H1 (cell line): ENCODE data around the gene PDIA5. TPM values are rescaled to one million over a fixed set of nuclear protein-coding genes. Genes with fewer than 3 reads are reported as not detected.

Source experiments
- CTCF ChIA-PET: fragments of 300-600 bp; sonication (Branson Sonifier 250); formaldehyde crosslinking; loops from one replicate; lab custom pipeline; 2021; ENCODE audit not compliant: partially characterized antibody; lab: Charles Lee
- POLR2A ChIA-PET: fragments of 300-600 bp; sonication (Branson Sonifier 250); formaldehyde crosslinking; loops from one replicate; lab custom pipeline; 2021; ENCODE audit warnings: inconsistent platforms; ENCODE audit not compliant: partially characterized antibody; lab: Charles Lee
- DNase-seq, 2 experiments: peaks; one replicate each; pipeline versions ENCODE4 v3.0.0 to v3.0.0-alpha.2; 2010 to 2022; ENCODE audit warnings: low spot score in 2 of 2, low read depth in 1 of 2, mixed read lengths in 1 of 2
- FAIRE-seq: peaks from 2 replicates; lab custom pipeline; 2011; peaks lifted over from hg19 to GRCh38; lab: Jason Lieb, UNC
- H2AFZ ChIP-seq: 2 replicates; pipeline ENCODE4 v1.8.1; 2012; ENCODE audit warnings: low read length, inconsistent platforms
- H2AK5ac ChIP-seq: 2 replicates; pipeline ENCODE4 v1.6.1; 2013; ENCODE audit warnings: low read depth, low read length
- H2BK120ac ChIP-seq: replicated peaks from 2 replicates; pipeline ENCODE3; 2013; ENCODE audit warnings: low read depth, low read length, inconsistent platforms
- H2BK12ac ChIP-seq: 2 replicates; pipeline ENCODE4 v1.6.1; 2013; ENCODE audit warnings: low read depth, low read length
- H2BK15ac ChIP-seq: 2 replicates; pipeline ENCODE4 v1.6.1; 2013; ENCODE audit warnings: low read length
- H2BK20ac ChIP-seq: 2 replicates; pipeline ENCODE4 v1.6.1; 2013; ENCODE audit warnings: low read length
- H2BK5ac ChIP-seq: 2 replicates; pipeline ENCODE4 v1.6.1; 2013; ENCODE audit warnings: low read depth, low read length
- H3K14ac ChIP-seq: 2 replicates; pipeline ENCODE4 v1.6.1; 2013; ENCODE audit warnings: inconsistent platforms; ENCODE audit not compliant: insufficient read length
- H3K18ac ChIP-seq: 2 replicates; pipeline ENCODE4 v1.6.1; 2013; ENCODE audit warnings: low read length; ENCODE audit errors: extremely low read depth
- H3K23ac ChIP-seq: 2 replicates; pipeline ENCODE4 v1.6.1; 2013; ENCODE audit warnings: inconsistent platforms; ENCODE audit not compliant: insufficient read length
- H3K23me2 ChIP-seq: 2 replicates; pipeline ENCODE4 v1.6.1; 2013; ENCODE audit warnings: low read depth, low read length
- H3K27ac ChIP-seq: 2 replicates; pipeline ENCODE4 v1.6.1; 2011; ENCODE audit warnings: low read depth, low read length, inconsistent platforms
- H3K27me3 ChIP-seq, 4 experiments: replicated peaks in 1 of 4; 1 replicate in 1 of 4; 2 replicates in 3 of 4; pipeline versions ENCODE4 v1.6.1 to v1.8.1; 2011 to 2013; ENCODE audit warnings: low read length in 3 of 4, mild to moderate bottlenecking in 3 of 4, inconsistent platforms in 2 of 4, mixed read lengths in 2 of 4, moderate library complexity in 1 of 4; ENCODE audit not compliant: control insufficient read depth in 3 of 4, insufficient read depth in 3 of 4; ENCODE audit errors: extremely low read depth in 1 of 4
- H3K36me3 ChIP-seq, 4 experiments: 2 replicates each; pipeline versions ENCODE4 v1.6.1 to v1.8.1; 2011 to 2013; ENCODE audit warnings: mild to moderate bottlenecking in 4 of 4, low read length in 3 of 4, moderate library complexity in 2 of 4, control low read depth in 1 of 4, inconsistent platforms in 1 of 4; ENCODE audit not compliant: insufficient read depth in 4 of 4, control insufficient read depth in 2 of 4
- H3K4ac ChIP-seq: replicated peaks from 2 replicates; pipeline ENCODE3; 2013; ENCODE audit warnings: low read length, low read depth, mixed read lengths, inconsistent platforms; ENCODE audit not compliant: insufficient read length
- H3K4me1 ChIP-seq, 4 experiments: replicated peaks in 1 of 4; 1 replicate in 1 of 4; 2 replicates in 3 of 4; pipeline versions ENCODE4 v1.6.1 to v1.8.1; 2011 to 2013; ENCODE audit warnings: low read length in 3 of 4, inconsistent platforms in 2 of 4, mixed read lengths in 1 of 4; ENCODE audit not compliant: insufficient read depth in 4 of 4, control insufficient read depth in 3 of 4
- H3K4me2 ChIP-seq, 2 experiments: 2 replicates each; pipeline versions ENCODE4 v1.6.1 to v1.8.1; 2011 to 2013; ENCODE audit warnings: low read depth in 2 of 2, low read length in 2 of 2, control low read depth in 1 of 2, inconsistent platforms in 1 of 2, mild to moderate bottlenecking in 1 of 2; ENCODE audit not compliant: insufficient read depth in 1 of 2
- H3K4me3 ChIP-seq, 4 experiments: fragments of 200-600, 300-600 bp in 1 of 4; sonication (generic), shearing (Covaris generic), sonication (Bioruptor Twin) in 1 of 4; 2 replicates each; pipeline versions ENCODE4 v1.5.1 to v1.8.1; 2011 to 2016; ENCODE audit warnings: low read length in 4 of 4, low read depth in 3 of 4, control low read depth in 2 of 4, inconsistent platforms in 2 of 4, mild to moderate bottlenecking in 2 of 4, mixed read lengths in 1 of 4, moderate library complexity in 1 of 4; ENCODE audit not compliant: insufficient read depth in 2 of 4; ENCODE audit errors: extremely low read depth in 1 of 4
- H3K56ac ChIP-seq: replicated peaks from 2 replicates; pipeline ENCODE3; 2013; ENCODE audit warnings: low read depth, mild to moderate bottlenecking, mixed read lengths, low read length, inconsistent platforms; ENCODE audit not compliant: insufficient read length
- H3K79me1 ChIP-seq: 2 replicates; pipeline ENCODE4 v1.6.1; 2013; ENCODE audit warnings: low read depth, low read length, control low read depth
- H3K79me2 ChIP-seq, 2 experiments: 2 replicates each; pipeline versions ENCODE4 v1.6.1 to v1.8.1; 2012 to 2013; ENCODE audit warnings: low read length in 2 of 2, mild to moderate bottlenecking in 2 of 2, inconsistent platforms in 1 of 2; ENCODE audit not compliant: insufficient read depth in 2 of 2, control insufficient read depth in 1 of 2
- H3K9ac ChIP-seq, 4 experiments: replicated peaks in 1 of 4; 1 replicate in 1 of 4; 2 replicates in 3 of 4; pipeline versions ENCODE4 v1.6.1 to v1.8.1; 2011 to 2013; ENCODE audit warnings: low read depth in 3 of 4, low read length in 3 of 4, control low read depth in 2 of 4, mild to moderate bottlenecking in 2 of 4, moderate library complexity in 2 of 4, inconsistent platforms in 1 of 4; ENCODE audit errors: extremely low read depth in 1 of 4
- H3K9me3 ChIP-seq, 2 experiments: 2 replicates each; pipeline versions ENCODE4 v1.6.1 to v1.8.1; 2012 to 2013; ENCODE audit warnings: mild to moderate bottlenecking in 2 of 2, moderate library complexity in 2 of 2, control low read depth in 1 of 2, inconsistent platforms in 1 of 2, low read depth in 1 of 2, low read length in 1 of 2, mixed read lengths in 1 of 2; ENCODE audit not compliant: insufficient read depth in 2 of 2
- H4K20me1 ChIP-seq, 2 experiments: replicated peaks in 1 of 2; 2 replicates each; pipeline versions ENCODE3 to v1.8.1; 2011 to 2013; ENCODE audit warnings: inconsistent platforms in 2 of 2, low read length in 2 of 2, mild to moderate bottlenecking in 1 of 2; ENCODE audit not compliant: insufficient read depth in 2 of 2, control insufficient read depth in 1 of 2
- H4K5ac ChIP-seq: 2 replicates; pipeline ENCODE4 v1.6.1; 2013; ENCODE audit warnings: low read length, low read depth, mixed read lengths, inconsistent platforms; ENCODE audit not compliant: insufficient read length
- H4K8ac ChIP-seq: 2 replicates; pipeline ENCODE4 v1.8.0; 2013; ENCODE audit warnings: mild to moderate bottlenecking, moderate library complexity, low read length, inconsistent platforms; ENCODE audit not compliant: insufficient read depth; ENCODE audit errors: extremely low read depth
- H4K91ac ChIP-seq: replicated peaks from 2 replicates; pipeline ENCODE3; 2013; ENCODE audit warnings: low read length, mixed read lengths, inconsistent platforms; ENCODE audit not compliant: insufficient read length
- ASH2L ChIP-seq: fragments of 200-600, 300-600 bp; sonication (generic); IDR thresholded peaks from one replicate; pipeline ENCODE4 v1.7.1; 2017; ENCODE audit warnings: low read length
- CBX5 ChIP-seq: fragments of 300-800, 300-1000 bp; sonication (generic); IDR thresholded peaks from 2 replicates; pipeline ENCODE4 v1.7.1; 2016; ENCODE audit warnings: antibody characterized with exemption, low read length, low read depth
- GTF2F1 ChIP-seq: IDR thresholded peaks from 2 replicates; pipeline ENCODE4 v1.6.1; 2012; ENCODE audit warnings: low read depth, low read length, improper control_type of control experiment, borderline replicate concordance
- KDM1A ChIP-seq: fragments of 200-600, 300-600 bp; sonication (generic); IDR thresholded peaks from 2 replicates; pipeline ENCODE4 v1.7.1; 2016; ENCODE audit warnings: mild to moderate bottlenecking, low read length, borderline replicate concordance
- KDM4A ChIP-seq: IDR thresholded peaks from one replicate; pipeline ENCODE4 v1.7.1; 2012; ENCODE audit warnings: low read depth, mild to moderate bottlenecking, moderate library complexity, low read length, inconsistent platforms; ENCODE audit not compliant: severe bottlenecking
- KDM5A ChIP-seq: fragments of 200-600 bp; IDR thresholded peaks from 2 replicates; pipeline ENCODE4 v1.7.1; 2012; ENCODE audit warnings: mild to moderate bottlenecking, low read length, inconsistent platforms, mixed read lengths
- POLR2A ChIP-seq, 2 experiments: IDR thresholded peaks; 1 replicate in 1 of 2; 2 replicates in 1 of 2; pipeline ENCODE4 v1.6.1; 2011; ENCODE audit warnings: low read depth in 2 of 2, low read length in 2 of 2, mild to moderate bottlenecking in 2 of 2; ENCODE audit errors: control extremely low read depth in 1 of 2
- RFX5 ChIP-seq: IDR thresholded peaks from 2 replicates; pipeline ENCODE4 v1.6.1; 2011; ENCODE audit warnings: low read depth, low read length, improper control_type of control experiment, borderline replicate concordance
- SIN3A ChIP-seq, 2 experiments: IDR thresholded peaks in 1 of 2; conservative IDR thresholded peaks in 1 of 2; 2 replicates each; pipeline ENCODE4 v1.6.1; 2011 to 2012; ENCODE audit warnings: low read length in 2 of 2, improper control_type of control experiment in 1 of 2, low read depth in 1 of 2, mild to moderate bottlenecking in 1 of 2
- SP1 ChIP-seq: IDR thresholded peaks from 2 replicates; pipeline ENCODE4 v1.6.1; 2011; ENCODE audit warnings: low read depth, low read length
- SP4 ChIP-seq: IDR thresholded peaks from 2 replicates; pipeline ENCODE4 v1.6.1; 2012; ENCODE audit warnings: low read length, inconsistent platforms
- WGBS, 2 experiments: shearing (Covaris generic) in 1 of 2; methylation state at CpG; one replicate each; pipeline versions ENCODE4 v1.1.6 to v1.1.7; 2013 to 2015; ENCODE audit warnings: low lambda C conversion rate in 2 of 2, mixed read lengths in 2 of 2, inconsistent platforms in 1 of 2, low coverage in 1 of 2, missing lambda C conversion rate in 1 of 2; ENCODE audit not compliant: insufficient replicate concordance in 2 of 2, insufficient coverage in 1 of 2, insufficient read length in 1 of 2; ENCODE audit errors: extremely low coverage in 1 of 2, missing lambda C conversion rate in 1 of 2; 5-methylcytosine and 5-hydroxymethylcytosine counted together
- polyA plus RNA-seq, 7 experiments: library from polyadenylated mRNA; depleted of rRNA in 3 of 7; stranded (reverse) in 5 of 7; unstranded in 2 of 7; fragments of >200 nt in 5 of 7; fragments of 200-250 nt in 2 of 7; gene quantifications; 1 replicate in 5 of 7; 2 replicates in 1 of 7; 4 replicates in 1 of 7; pipeline versions ENCODE4 v1.2.1 to v1.2.3, GENCODE V29; 2011 to 2013; ENCODE audit warnings: missing spikeins in 2 of 7, mixed read lengths in 2 of 7
- total RNA-seq: library from RNA; stranded (reverse); fragmentation: NEBNext Ultra II Directional; extraction: Animal tissue kit (Norgen Biotek cat#: 25700); gene quantifications from 2 replicates; pipeline ENCODE4 v1.2.1, GENCODE V29; 2021
- TF ChIP-seq, protein P1 (sequence below): IDR thresholded peaks from 2 replicates; pipeline ENCODE4 v1.6.1; 2012; ENCODE audit warnings: inconsistent platforms

The PDIA5 gene
- total and polyA plus RNA-seq, 2 of the 8 experiments (the other 6 are each of a cell fraction or from before 2014, with no cell fraction given), result 18.2 to 32.8 TPM

GRCh38 chr3:123126031-123126430 is 59.2 kb downstream of the PDIA5 start:
- Histone ChIP-seq H2BK120ac (no peak overlapping the region), H3K23me2 (no peaks in the 10 kb centered on the region), H3K14ac (no peak overlapping the region), H3K79me1 (no peaks in the 10 kb centered on the region; the same call in 1 of the 2 replicates), H3K4me3 (no peak overlapping the region), H3K18ac (no peak overlapping the region), H3K27ac (no peak overlapping the region), H4K5ac (no peak overlapping the region), H2AK5ac (no peak overlapping the region), H4K91ac (no peak overlapping the region), H3K36me3 (peaks cover 2 to 12% (median 4%) of the 10 kb centered on the region in 4 experiments; a peak in 4 of 8 replicates), H3K4me2 (no peak overlapping the region), H3K27me3 (no peaks in the 10 kb centered on the region), H3K4me1 (peaks cover 0 to 10% (median 2%) of the 10 kb centered on the region in 4 experiments; a peak in 5 of 7 replicates), H2BK5ac (no peak overlapping the region), H2BK20ac (no peak overlapping the region), H3K79me2 (no peaks in the 10 kb centered on the region), H2BK12ac (no peak overlapping the region), H3K9ac (no peak overlapping the region), H3K56ac (no peak overlapping the region), H2BK15ac (no peak overlapping the region), H4K8ac (no peak overlapping the region), H3K4ac (no peak overlapping the region), H2AFZ (no peak overlapping the region), H3K23ac (no peak overlapping the region), H3K9me3 (no peaks in the 10 kb centered on the region), H4K20me1 (no peaks in the 10 kb centered on the region)
- TF ChIP-seq SP4 (no peak), GTF2F1 (no peak), SP1 (no peak), KDM1A (no peak), RFX5 (no peak), CBX5 (no peak), ASH2L (no peak), KDM4A (no peak), KDM5A (no peak), POLR2A (IDR thresholded peaks at IDR 0.05; ENCODE audit: control extremely low read depth in 1 of 2, low read depth in 2 of 2, low read length in 2 of 2) (no peak), SIN3A (conservative IDR thresholded peaks at IDR 0.05 in 1 of 2, IDR thresholded peaks at IDR 0.05 in 1 of 2; ENCODE audit: low read depth in 1 of 2, low read length in 2 of 2) (no peak)
- TF ChIP-seq, protein P1, sequence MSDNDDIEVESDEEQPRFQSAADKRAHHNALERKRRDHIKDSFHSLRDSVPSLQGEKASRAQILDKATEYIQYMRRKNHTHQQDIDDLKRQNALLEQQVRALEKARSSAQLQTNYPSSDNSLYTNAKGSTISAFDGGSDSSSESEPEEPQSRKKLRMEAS, result no peak
- ChIA-PET POLR2A (no interaction called here), CTCF (interaction anchor here (1.4 to 4.7 kb wide), 2 partner anchors 6 to 23 kb away, joined by 3 to 27 read pairs; no protein-coding TSS in a partner anchor)
- no peak for FAIRE-seq
- no peak for DNase-seq
- 94% methylated on average over 7 of the region's 7 CpGs; no CpG with 5 or more reads in 1 of the 2 experiments for WGBS, 2 experiments
